H1 (cell line): ENCODE measurements around the gene NPSR1. TPM values are rescaled to one million over a fixed set of nuclear protein-coding genes. Genes with fewer than 3 reads are reported as not detected.
A peak's percentile ranks its signal among the peaks of the same experiment; 100 is the strongest.

Source experiments
- polyA plus RNA-seq, 7 experiments: library from polyadenylated mRNA; depleted of rRNA in 3 of 7; stranded (reverse) in 5 of 7; unstranded in 2 of 7; fragments of >200 nt in 5 of 7; fragments of 200-250 nt in 2 of 7; gene quantifications; 1 replicate in 5 of 7; 2 replicates in 1 of 7; 4 replicates in 1 of 7; pipeline versions ENCODE4 v1.2.1 to v1.2.3, GENCODE V29; 2011 to 2013; ENCODE audit warnings: missing spikeins in 2 of 7, mixed read lengths in 2 of 7
- total RNA-seq: library from RNA; stranded (reverse); fragmentation: NEBNext Ultra II Directional; extraction: Animal tissue kit (Norgen Biotek cat#: 25700); gene quantifications from 2 replicates; pipeline ENCODE4 v1.2.1, GENCODE V29; 2021
- TF ChIP-seq, protein P1 (sequence below), 3 experiments: IDR thresholded peaks; 1 replicate in 2 of 3; 2 replicates in 1 of 3; pipeline versions ENCODE4 v1.5.1 to v1.6.1; 2011; ENCODE audit warnings: low read length in 3 of 3, mild to moderate bottlenecking in 3 of 3, inconsistent platforms in 2 of 3, low read depth in 1 of 3, moderate library complexity in 1 of 3; ENCODE audit not compliant: insufficient read depth in 1 of 3; ENCODE audit errors: control extremely low read depth in 1 of 3

Gene NPSR1
- total and polyA plus RNA-seq, 2 of the 8 experiments (the other 6 are each of a cell fraction or from before 2014, with no cell fraction given): not detected

DNA sequence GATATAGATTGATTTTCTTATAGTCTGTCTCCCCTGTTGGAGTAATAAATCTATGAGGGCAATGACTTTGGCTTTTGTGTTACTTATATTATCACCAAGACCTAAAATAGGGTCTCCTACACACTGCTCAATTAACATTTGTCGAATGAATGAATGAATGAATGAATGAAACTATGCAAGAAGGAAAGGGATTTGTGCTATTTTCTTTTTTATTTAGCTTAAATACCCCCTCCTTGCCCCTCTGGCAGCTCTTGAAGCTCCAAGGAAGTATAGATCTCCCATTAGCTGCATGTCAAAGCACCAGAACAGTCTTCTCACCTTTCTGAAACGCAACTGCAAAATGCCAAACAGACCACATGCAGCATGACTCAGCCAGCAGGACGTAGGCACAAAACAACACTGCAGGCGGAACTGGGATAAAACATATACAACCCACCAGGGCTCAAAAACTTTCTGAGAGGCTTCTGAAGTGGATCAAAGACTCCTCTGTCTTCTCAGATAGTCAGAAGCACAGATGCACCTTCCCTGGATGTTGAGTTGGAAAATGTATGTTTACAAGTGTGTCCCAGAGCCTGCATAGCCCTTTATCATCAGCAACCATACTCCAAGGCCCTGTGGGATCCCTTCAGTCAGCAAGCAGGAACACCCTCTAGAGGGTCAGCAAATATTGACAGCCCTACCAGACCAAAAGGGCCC is 187.8 kb downstream of the NPSR1 start (continued):
- TF ChIP-seq, protein P1, sequence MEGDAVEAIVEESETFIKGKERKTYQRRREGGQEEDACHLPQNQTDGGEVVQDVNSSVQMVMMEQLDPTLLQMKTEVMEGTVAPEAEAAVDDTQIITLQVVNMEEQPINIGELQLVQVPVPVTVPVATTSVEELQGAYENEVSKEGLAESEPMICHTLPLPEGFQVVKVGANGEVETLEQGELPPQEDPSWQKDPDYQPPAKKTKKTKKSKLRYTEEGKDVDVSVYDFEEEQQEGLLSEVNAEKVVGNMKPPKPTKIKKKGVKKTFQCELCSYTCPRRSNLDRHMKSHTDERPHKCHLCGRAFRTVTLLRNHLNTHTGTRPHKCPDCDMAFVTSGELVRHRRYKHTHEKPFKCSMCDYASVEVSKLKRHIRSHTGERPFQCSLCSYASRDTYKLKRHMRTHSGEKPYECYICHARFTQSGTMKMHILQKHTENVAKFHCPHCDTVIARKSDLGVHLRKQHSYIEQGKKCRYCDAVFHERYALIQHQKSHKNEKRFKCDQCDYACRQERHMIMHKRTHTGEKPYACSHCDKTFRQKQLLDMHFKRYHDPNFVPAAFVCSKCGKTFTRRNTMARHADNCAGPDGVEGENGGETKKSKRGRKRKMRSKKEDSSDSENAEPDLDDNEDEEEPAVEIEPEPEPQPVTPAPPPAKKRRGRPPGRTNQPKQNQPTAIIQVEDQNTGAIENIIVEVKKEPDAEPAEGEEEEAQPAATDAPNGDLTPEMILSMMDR (IDR thresholded peaks at IDR 0.05; ENCODE audit: control extremely low read depth in 1 of 3, insufficient read depth in 1 of 3, low read depth in 1 of 3, low read length in 3 of 3): peak in 2 of 3 experiments; percentile 25 to 35; a peak in 2 of 4 replicates
- TF ChIP-seq, all 59 proteins: peak for 5
